Measurements from ENCODE around the gene MSI2.

Gene MSI2

DNA sequence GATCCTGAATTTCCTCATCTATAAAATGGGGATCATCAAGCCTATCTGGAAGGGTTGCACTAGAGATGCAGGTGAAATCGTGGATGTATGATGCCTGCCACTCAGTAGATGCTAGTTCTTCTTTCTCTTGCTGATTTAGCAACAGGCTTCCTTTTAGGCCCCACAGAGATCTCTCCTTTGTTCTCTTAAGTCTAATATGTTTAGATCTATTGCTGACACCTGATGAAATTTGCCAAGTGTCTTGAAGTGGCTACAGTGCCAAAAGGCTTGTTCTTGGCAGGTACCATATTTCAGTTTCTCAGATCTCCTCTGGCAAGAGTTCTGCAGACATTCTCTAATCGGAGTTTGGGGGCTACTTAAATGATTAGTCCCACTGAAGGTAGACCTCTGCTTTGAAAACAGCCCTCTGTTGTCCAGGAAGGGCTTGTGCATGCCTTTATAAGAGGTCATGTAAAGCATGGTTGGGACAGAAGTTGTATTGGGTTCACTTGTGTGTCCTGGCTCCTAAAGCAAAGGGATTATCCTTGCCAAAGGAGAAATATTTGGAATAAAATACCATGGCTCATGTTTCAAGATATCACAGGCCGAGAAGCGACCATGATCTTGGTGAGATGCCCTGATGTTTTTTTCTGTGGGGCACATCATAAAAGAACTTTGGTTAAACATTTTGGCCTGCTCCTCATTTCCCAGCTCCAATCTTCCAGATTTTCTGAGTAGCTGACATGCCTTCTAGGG lies 234.0 kb downstream of the MSI2 start:
- peaks cover 41% of the 10 kb centered on the region for H3K4me1 ChIP-seq (ENCODE audit: insufficient read depth, low read length, poor library complexity, severe bottlenecking)
- no peak overlapping the region for H3K4me2 ChIP-seq (ENCODE audit: low read depth, low read length, poor library complexity, severe bottlenecking)
- H3K9me3 ChIP-seq (ENCODE audit: insufficient read depth, low read depth, low read length) = no peaks in the 10 kb centered on the region
- no peaks in the 10 kb centered on the region for H3K9me2 ChIP-seq (replicated peaks; ENCODE audit: low read depth, low read length)
- peaks cover 15% of the 10 kb centered on the region for H4K20me1 ChIP-seq (ENCODE audit: insufficient read depth, low read length, poor library complexity, severe bottlenecking)
- no peak overlapping the region for H3K4me3 ChIP-seq (ENCODE audit: low read length, poor library complexity, severe bottlenecking)
- peaks cover 73% of the 10 kb centered on the region; the same call in 1 of the 2 replicates for H3K36me3 ChIP-seq (ENCODE audit: insufficient read depth, low read length)
- H2AFZ ChIP-seq (ENCODE audit: low read length) = no peak overlapping the region
- peaks cover 98% of the 10 kb centered on the region for H3K79me2 ChIP-seq (ENCODE audit: insufficient read depth, low read length)
- H3K27me3 ChIP-seq (ENCODE audit: insufficient read depth, low read length, poor library complexity, severe bottlenecking) = no peaks in the 10 kb centered on the region
- H3K9ac ChIP-seq (ENCODE audit: low read depth, low read length, poor library complexity, severe bottlenecking) = no peak overlapping the region
- TF ChIP-seq CTCF (conservative IDR thresholded peaks at IDR 0.05; ENCODE audit: low read length) (no peak), EZH2phosphoT487 (IDR thresholded peaks at IDR 0.05; ENCODE audit: borderline replicate concordance) (no peak)
- H3F3A ChIP-seq (ENCODE audit: low read depth) = no peaks in the 10 kb centered on the region

DNA sequence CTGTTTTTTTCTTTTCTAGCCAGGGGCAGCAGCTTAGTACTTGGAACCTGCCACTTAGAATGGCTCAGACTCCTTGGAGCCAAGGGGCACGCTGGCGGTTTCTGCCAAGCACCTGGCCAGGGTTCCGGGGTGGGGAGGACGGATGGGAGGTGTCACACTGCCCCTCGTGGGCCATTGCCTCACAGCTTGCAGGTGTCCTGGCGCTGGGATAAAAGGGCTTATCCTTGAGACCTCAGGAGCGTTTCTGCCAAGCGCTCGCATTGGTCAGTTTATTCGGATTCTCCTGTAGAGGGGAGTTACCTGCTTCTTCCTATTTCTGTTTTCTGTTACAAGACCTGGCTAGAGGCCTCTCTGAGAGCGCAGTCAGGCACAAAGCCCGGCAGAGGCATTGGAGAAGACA lies 234.6 kb downstream of the MSI2 start:
- Histone ChIP-seq H3K9ac (ENCODE audit: low read depth, low read length, poor library complexity, severe bottlenecking) (no peak overlapping the region), H3K9me3 (ENCODE audit: insufficient read depth, low read depth, low read length) (no peaks in the 10 kb centered on the region), H3F3A (ENCODE audit: low read depth) (no peaks in the 10 kb centered on the region), H3K9me2 (replicated peaks; ENCODE audit: low read depth, low read length) (no peaks in the 10 kb centered on the region), H2AFZ (ENCODE audit: low read length) (no peak overlapping the region), H3K36me3 (ENCODE audit: insufficient read depth, low read length) (peaks cover 72% of the 10 kb centered on the region; the same call in 1 of the 2 replicates), H3K27me3 (ENCODE audit: insufficient read depth, low read length, poor library complexity, severe bottlenecking) (no peaks in the 10 kb centered on the region), H3K79me2 (ENCODE audit: insufficient read depth, low read length) (peaks cover 98% of the 10 kb centered on the region), H3K4me3 (ENCODE audit: low read length, poor library complexity, severe bottlenecking) (no peak overlapping the region), H3K4me1 (ENCODE audit: insufficient read depth, low read length, poor library complexity, severe bottlenecking) (peaks cover 35% of the 10 kb centered on the region), H4K20me1 (ENCODE audit: insufficient read depth, low read length, poor library complexity, severe bottlenecking) (peaks cover 15% of the 10 kb centered on the region), H3K4me2 (ENCODE audit: low read depth, low read length, poor library complexity, severe bottlenecking) (no peak overlapping the region)
- TF ChIP-seq CTCF (conservative IDR thresholded peaks at IDR 0.05; ENCODE audit: low read length) = no peak
- no peak for TF ChIP-seq EZH2phosphoT487 (IDR thresholded peaks at IDR 0.05; ENCODE audit: borderline replicate concordance)

DNA sequence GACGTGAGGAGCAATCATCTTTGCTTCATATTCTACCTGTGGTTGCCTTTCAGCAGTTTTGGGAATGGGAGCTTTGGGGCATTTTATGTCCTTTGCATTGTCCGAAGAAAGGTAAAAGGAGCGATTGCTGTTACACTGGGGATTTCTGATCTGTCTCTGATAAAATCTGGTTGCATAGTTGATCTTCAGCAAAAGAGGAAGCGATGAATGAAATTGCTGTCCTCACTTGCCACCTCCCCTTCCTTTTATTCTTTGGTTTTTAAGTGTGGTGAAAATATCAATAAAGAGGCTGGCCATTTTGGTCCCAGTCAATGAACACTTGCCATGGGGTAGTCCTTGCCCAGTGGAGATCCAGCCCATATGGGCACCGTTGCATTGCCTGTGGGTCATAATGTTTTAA lies 236.8 kb downstream of the MSI2 start:
- Histone ChIP-seq H3K4me2 (ENCODE audit: low read depth, low read length, poor library complexity, severe bottlenecking) (no peak overlapping the region), H4K20me1 (ENCODE audit: insufficient read depth, low read length, poor library complexity, severe bottlenecking) (peaks cover 24% of the 10 kb centered on the region), H3K9me3 (ENCODE audit: insufficient read depth, low read depth, low read length) (no peaks in the 10 kb centered on the region), H3K79me2 (ENCODE audit: insufficient read depth, low read length) (peaks cover 98% of the 10 kb centered on the region), H3K9ac (ENCODE audit: low read depth, low read length, poor library complexity, severe bottlenecking) (no peak overlapping the region), H3K4me3 (ENCODE audit: low read length, poor library complexity, severe bottlenecking) (no peak overlapping the region), H3K27me3 (ENCODE audit: insufficient read depth, low read length, poor library complexity, severe bottlenecking) (no peaks in the 10 kb centered on the region), H3K36me3 (ENCODE audit: insufficient read depth, low read length) (peaks cover 67% of the 10 kb centered on the region; the same call in 1 of the 2 replicates), H3K9me2 (replicated peaks; ENCODE audit: low read depth, low read length) (no peaks in the 10 kb centered on the region), H3K4me1 (ENCODE audit: insufficient read depth, low read length, poor library complexity, severe bottlenecking) (peaks cover 31% of the 10 kb centered on the region), H2AFZ (ENCODE audit: low read length) (no peak overlapping the region), H3F3A (ENCODE audit: low read depth) (no peaks in the 10 kb centered on the region)
- TF ChIP-seq CTCF (conservative IDR thresholded peaks at IDR 0.05; ENCODE audit: low read length) = no peak
